Astrocyte (in vitro differentiated cells and primary cell): Measurements from ENCODE around the gene PTPRT. TPM values are rescaled to one million over a fixed set of nuclear protein-coding genes. Genes with fewer than 3 reads are reported as not detected.

Experiments used
- DNase-seq: peaks from one replicate; pipeline ENCODE4 v3.0.0-alpha.2; 2010; ENCODE audit warnings: low read depth
- FAIRE-seq: peaks from 2 replicates; lab custom pipeline; 2011; peaks lifted over from hg19 to GRCh38; lab: Jason Lieb, UNC
- H2AFZ ChIP-seq: 2 replicates; pipeline ENCODE4 v1.6.0; 2012; ENCODE audit warnings: low read depth, low read length, inconsistent platforms
- H3K27ac ChIP-seq: 2 replicates; pipeline ENCODE4 v1.5.1; 2011; ENCODE audit warnings: low read depth, low read length, inconsistent platforms
- H3K27me3 ChIP-seq: 2 replicates; pipeline ENCODE4 v1.6.0; 2011; ENCODE audit warnings: low read length, inconsistent platforms; ENCODE audit not compliant: insufficient read depth
- H3K36me3 ChIP-seq: 2 replicates; pipeline ENCODE4 v1.5.1; 2011; ENCODE audit warnings: low read length, inconsistent platforms; ENCODE audit not compliant: insufficient read depth
- H3K4me1 ChIP-seq: 2 replicates; pipeline ENCODE4 v1.5.1; 2011; ENCODE audit warnings: low read length, inconsistent platforms; ENCODE audit not compliant: insufficient read depth
- H3K4me2 ChIP-seq: 2 replicates; pipeline ENCODE4 v1.6.0; 2012; ENCODE audit warnings: low read length, inconsistent platforms
- H3K4me3 ChIP-seq: 2 replicates; pipeline ENCODE4 v1.5.1; 2011; ENCODE audit warnings: low read depth, mild to moderate bottlenecking, low read length, inconsistent platforms; ENCODE audit not compliant: insufficient read depth
- H3K79me2 ChIP-seq: 2 replicates; pipeline ENCODE4 v1.6.0; 2012; ENCODE audit warnings: mild to moderate bottlenecking, low read length, inconsistent platforms; ENCODE audit not compliant: insufficient read depth
- H3K9ac ChIP-seq: 2 replicates; pipeline ENCODE4 v1.6.0; 2012; ENCODE audit warnings: mild to moderate bottlenecking, low read length, inconsistent platforms
- H3K9me3 ChIP-seq: 2 replicates; pipeline ENCODE4 v1.5.1; 2012; ENCODE audit warnings: low read depth, mild to moderate bottlenecking, low read length, inconsistent platforms; ENCODE audit not compliant: insufficient read depth
- H4K20me1 ChIP-seq: 2 replicates; pipeline ENCODE4 v1.6.0; 2012; ENCODE audit warnings: low read length, inconsistent platforms; ENCODE audit not compliant: insufficient read depth
- H3K27ac Mint-ChIP-seq: one replicate; pipeline ENCODE4 v1.8.0; 2021; ENCODE audit warnings: mild to moderate bottlenecking, mixed read lengths; ENCODE audit not compliant: unreplicated experiment
- H3K27me3 Mint-ChIP-seq: one replicate; pipeline ENCODE4 v1.8.0; 2021; ENCODE audit warnings: low read depth, mixed read lengths; ENCODE audit not compliant: unreplicated experiment
- H3K36me3 Mint-ChIP-seq: one replicate; pipeline ENCODE4 v1.8.0; 2021; ENCODE audit warnings: low read depth, mixed read lengths; ENCODE audit not compliant: unreplicated experiment
- H3K4me1 Mint-ChIP-seq: one replicate; pipeline ENCODE4 v1.8.0; 2021; ENCODE audit warnings: low read depth, mixed read lengths; ENCODE audit not compliant: unreplicated experiment
- H3K4me3 Mint-ChIP-seq: one replicate; pipeline ENCODE4 v1.8.0; 2021; ENCODE audit warnings: mild to moderate bottlenecking, moderate library complexity, mixed read lengths; ENCODE audit not compliant: unreplicated experiment
- H3K9me3 Mint-ChIP-seq: one replicate; pipeline ENCODE4 v1.8.0; 2021; ENCODE audit warnings: mild to moderate bottlenecking, mixed read lengths; ENCODE audit not compliant: unreplicated experiment
- EZH2 ChIP-seq: IDR thresholded peaks from 2 replicates; pipeline ENCODE4 v1.6.1; 2012; ENCODE audit warnings: mild to moderate bottlenecking, low read length, inconsistent platforms; ENCODE audit not compliant: insufficient read depth
- total RNA-seq: library from RNA; stranded (reverse); gene quantifications from 2 replicates; pipeline ENCODE4 v1.2.1, GENCODE V29; 2021
- TF ChIP-seq, protein P1 (sequence below): IDR thresholded peaks from 2 replicates; pipeline ENCODE4 v1.5.1; 2011; ENCODE audit warnings: low read depth, mild to moderate bottlenecking, inconsistent platforms, low read length, moderate library complexity; ENCODE audit not compliant: insufficient read depth

Gene PTPRT
- total RNA-seq, 1 donor from 2014 or later, result 0.25 TPM

DNA sequence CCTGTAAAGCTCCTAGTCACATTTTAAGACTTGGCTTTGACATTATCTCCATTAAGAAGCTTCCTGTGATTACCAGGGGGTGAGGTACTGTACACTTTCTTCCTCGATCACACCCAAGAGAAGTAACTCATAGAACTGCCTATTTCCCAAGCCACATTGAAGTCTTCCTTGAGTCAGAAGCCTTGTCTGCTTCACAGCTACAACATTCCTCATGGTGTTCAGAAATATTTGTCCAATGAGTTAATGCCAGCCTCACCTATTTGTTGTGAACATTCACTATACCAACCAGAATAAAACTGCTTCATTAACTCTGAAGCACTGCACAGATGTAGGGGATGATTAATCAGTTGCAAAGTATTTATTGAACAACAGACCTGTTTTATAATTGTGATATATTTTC lies 622.3 kb downstream of the PTPRT start:
- Histone ChIP-seq H3K4me3 (no peak overlapping the region), H3K4me1 (no peaks in the 10 kb centered on the region), H3K36me3 (no peaks in the 10 kb centered on the region), H3K79me2 (no peaks in the 10 kb centered on the region), H3K4me2 (no peak overlapping the region), H3K27me3 (no peaks in the 10 kb centered on the region), H3K9ac (no peak overlapping the region), H3K9me3 (peaks cover 4% of the 10 kb centered on the region), H4K20me1 (no peaks in the 10 kb centered on the region), H3K27ac (no peak overlapping the region), H2AFZ (no peak overlapping the region)
- peaks cover 8% of the 10 kb centered on the region for H3K9me3 Mint-ChIP-seq
- H3K4me3 Mint-ChIP-seq, result no peak overlapping the region
- FAIRE-seq (no peak), DNase-seq (no peak)
- TF ChIP-seq, protein P1, sequence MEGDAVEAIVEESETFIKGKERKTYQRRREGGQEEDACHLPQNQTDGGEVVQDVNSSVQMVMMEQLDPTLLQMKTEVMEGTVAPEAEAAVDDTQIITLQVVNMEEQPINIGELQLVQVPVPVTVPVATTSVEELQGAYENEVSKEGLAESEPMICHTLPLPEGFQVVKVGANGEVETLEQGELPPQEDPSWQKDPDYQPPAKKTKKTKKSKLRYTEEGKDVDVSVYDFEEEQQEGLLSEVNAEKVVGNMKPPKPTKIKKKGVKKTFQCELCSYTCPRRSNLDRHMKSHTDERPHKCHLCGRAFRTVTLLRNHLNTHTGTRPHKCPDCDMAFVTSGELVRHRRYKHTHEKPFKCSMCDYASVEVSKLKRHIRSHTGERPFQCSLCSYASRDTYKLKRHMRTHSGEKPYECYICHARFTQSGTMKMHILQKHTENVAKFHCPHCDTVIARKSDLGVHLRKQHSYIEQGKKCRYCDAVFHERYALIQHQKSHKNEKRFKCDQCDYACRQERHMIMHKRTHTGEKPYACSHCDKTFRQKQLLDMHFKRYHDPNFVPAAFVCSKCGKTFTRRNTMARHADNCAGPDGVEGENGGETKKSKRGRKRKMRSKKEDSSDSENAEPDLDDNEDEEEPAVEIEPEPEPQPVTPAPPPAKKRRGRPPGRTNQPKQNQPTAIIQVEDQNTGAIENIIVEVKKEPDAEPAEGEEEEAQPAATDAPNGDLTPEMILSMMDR, result no peak
- TF ChIP-seq EZH2, result no peak
- no peaks in the 10 kb centered on the region for H3K4me1 Mint-ChIP-seq
- H3K27me3 Mint-ChIP-seq, result no peaks in the 10 kb centered on the region
- H3K36me3 Mint-ChIP-seq, result no peaks in the 10 kb centered on the region
- no peak overlapping the region for H3K27ac Mint-ChIP-seq

DNA sequence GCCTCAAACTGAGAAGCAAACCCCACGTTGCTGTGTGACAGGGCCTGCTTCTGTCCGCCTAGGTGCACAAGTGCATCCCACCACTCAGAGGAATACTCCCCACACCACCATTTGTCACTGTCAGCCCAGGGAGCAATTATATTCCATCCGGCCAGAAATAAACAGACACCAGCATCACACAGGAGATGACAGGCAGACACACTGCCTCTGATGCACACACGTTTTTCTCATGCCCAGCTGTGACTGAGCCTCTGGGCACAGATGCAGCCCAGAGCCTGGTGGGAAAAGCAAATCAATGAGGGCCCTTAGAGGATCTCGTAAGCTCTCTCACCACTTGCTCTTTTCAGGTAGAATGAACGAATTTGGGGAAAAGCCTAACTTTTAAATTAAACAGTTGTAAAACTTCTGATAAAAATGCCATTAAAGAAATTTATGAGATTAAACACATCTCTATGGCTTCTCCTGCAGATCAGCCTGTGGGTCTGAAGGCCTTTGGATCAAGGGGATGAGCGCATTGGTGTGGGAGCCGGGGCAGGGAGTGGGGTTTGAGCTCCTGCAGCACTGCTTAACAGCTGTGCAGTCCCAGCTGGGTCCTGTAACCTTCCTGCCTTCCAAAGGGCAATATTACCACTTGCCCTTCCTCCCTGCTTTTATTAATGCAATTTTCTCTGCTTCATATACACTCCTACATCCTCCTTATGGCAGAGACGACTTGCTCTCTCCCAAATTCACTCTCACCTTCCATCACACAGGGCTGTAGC lies 624.3 kb downstream of the PTPRT start:
- H3K36me3 ChIP-seq, result no peaks in the 10 kb centered on the region
- H3K27me3 ChIP-seq, result no peaks in the 10 kb centered on the region
- DNase-seq (no peak), FAIRE-seq (no peak)
- Mint-ChIP-seq H3K4me1 (no peaks in the 10 kb centered on the region), H3K9me3 (peaks cover 6% of the 10 kb centered on the region), H3K4me3 (no peak overlapping the region), H3K36me3 (no peaks in the 10 kb centered on the region), H3K27me3 (no peaks in the 10 kb centered on the region), H3K27ac (no peak overlapping the region)
- H3K9ac ChIP-seq, result no peak overlapping the region
- no peak overlapping the region for H2AFZ ChIP-seq
- no peaks in the 10 kb centered on the region for H3K4me1 ChIP-seq
- H3K4me2 ChIP-seq, result no peak overlapping the region
- no peak overlapping the region for H3K27ac ChIP-seq
- no peaks in the 10 kb centered on the region for H4K20me1 ChIP-seq
- no peak overlapping the region for H3K4me3 ChIP-seq
- no peaks in the 10 kb centered on the region for H3K79me2 ChIP-seq
- TF ChIP-seq EZH2, result no peak
- TF ChIP-seq, protein P1, result no peak
- peaks cover 4% of the 10 kb centered on the region for H3K9me3 ChIP-seq

DNA sequence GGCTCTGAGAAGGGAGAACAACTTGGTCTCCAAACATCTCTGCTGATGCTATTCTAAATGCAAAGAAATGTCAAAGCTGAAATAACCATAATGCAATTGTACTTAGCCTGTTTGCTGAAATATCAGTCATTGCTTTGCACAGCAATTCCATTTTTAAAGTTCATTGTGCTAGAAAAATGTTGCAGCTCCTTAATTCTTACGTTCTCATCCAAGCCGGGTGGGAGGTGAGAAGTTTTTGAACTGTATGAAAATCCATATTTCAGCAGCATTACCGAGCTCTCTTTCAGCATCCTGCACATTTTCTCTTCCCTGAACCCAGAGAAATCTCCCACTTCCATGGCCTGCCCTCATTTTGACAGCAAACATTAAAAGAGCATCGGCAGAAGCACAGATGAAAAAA lies 630.0 kb downstream of the PTPRT start:
- H2AFZ ChIP-seq, result no peak overlapping the region

More for the DNA sequence above, 630.0 kb downstream of the PTPRT start:
- DNase-seq (no peak), FAIRE-seq (no peak)
- Histone ChIP-seq H3K79me2 (no peaks in the 10 kb centered on the region), H3K4me3 (no peak overlapping the region), H3K9me3 (peaks cover 3% of the 10 kb centered on the region), H4K20me1 (no peaks in the 10 kb centered on the region), H3K27me3 (no peaks in the 10 kb centered on the region), H3K9ac (no peak overlapping the region), H3K4me2 (no peak overlapping the region), H3K27ac (no peak overlapping the region), H3K4me1 (no peaks in the 10 kb centered on the region), H3K36me3 (no peaks in the 10 kb centered on the region)
- H3K9me3 Mint-ChIP-seq, result peaks cover 13% of the 10 kb centered on the region
- TF ChIP-seq, protein P1, result no peak
- no peak overlapping the region for H3K4me3 Mint-ChIP-seq
- no peaks in the 10 kb centered on the region for H3K27me3 Mint-ChIP-seq
- no peaks in the 10 kb centered on the region for H3K4me1 Mint-ChIP-seq
- no peaks in the 10 kb centered on the region for H3K36me3 Mint-ChIP-seq
- H3K27ac Mint-ChIP-seq, result no peak overlapping the region
